Esophagus squamous epithelium (tissue), 4 donors: ENCODE data around the gene HSD17B7.

Experiments
- POLR2A ChIP-seq, 4 donors: fragments of 450-650 bp; IDR thresholded peaks; one replicate each; pipeline ENCODE4 v1.6.1; 2017; ENCODE audit warnings: antibody characterized with exemption in 4 of 4, mild to moderate bottlenecking in 4 of 4, moderate library complexity in 3 of 4
- TF ChIP-seq, protein P1 (sequence below), 6 experiments: fragments of 450-650 bp in 4 of 6; fragments of 200-600 bp in 2 of 6; sonication (generic) in 2 of 6; IDR thresholded peaks; one replicate each; pipeline ENCODE4 v1.5.1; 2016 to 2019; ENCODE audit warnings: antibody characterized with exemption in 6 of 6, mild to moderate bottlenecking in 4 of 6, moderate library complexity in 4 of 6

DNA sequence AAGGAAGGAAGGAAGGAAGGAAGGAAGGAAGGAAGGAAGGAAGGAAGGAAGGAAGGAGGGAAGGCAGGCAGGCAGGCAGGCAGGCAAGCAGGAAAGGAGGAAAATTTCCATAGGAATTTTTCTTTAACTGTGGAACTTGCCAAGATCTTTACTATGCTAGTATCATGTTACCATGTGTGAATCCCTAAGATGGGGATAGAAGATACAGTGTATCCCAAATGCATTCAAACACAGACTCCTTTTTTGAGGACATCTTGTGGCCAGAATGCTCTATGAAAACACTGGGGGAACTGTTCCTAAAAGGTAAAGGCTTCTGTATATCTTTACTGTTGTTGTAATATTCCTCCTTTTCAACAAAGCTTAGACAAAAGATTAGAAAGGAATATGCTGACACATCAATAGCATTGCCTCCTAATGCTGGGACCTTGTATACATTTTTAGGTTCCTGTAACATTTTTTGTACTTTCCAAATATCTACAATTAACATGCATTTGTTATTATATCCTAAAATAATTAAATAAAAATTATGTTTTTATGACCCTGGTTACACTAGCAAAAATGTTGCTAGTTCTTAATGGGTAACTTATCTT lies 49.8 kb downstream of the HSD17B7 start:
- TF ChIP-seq, protein P1, sequence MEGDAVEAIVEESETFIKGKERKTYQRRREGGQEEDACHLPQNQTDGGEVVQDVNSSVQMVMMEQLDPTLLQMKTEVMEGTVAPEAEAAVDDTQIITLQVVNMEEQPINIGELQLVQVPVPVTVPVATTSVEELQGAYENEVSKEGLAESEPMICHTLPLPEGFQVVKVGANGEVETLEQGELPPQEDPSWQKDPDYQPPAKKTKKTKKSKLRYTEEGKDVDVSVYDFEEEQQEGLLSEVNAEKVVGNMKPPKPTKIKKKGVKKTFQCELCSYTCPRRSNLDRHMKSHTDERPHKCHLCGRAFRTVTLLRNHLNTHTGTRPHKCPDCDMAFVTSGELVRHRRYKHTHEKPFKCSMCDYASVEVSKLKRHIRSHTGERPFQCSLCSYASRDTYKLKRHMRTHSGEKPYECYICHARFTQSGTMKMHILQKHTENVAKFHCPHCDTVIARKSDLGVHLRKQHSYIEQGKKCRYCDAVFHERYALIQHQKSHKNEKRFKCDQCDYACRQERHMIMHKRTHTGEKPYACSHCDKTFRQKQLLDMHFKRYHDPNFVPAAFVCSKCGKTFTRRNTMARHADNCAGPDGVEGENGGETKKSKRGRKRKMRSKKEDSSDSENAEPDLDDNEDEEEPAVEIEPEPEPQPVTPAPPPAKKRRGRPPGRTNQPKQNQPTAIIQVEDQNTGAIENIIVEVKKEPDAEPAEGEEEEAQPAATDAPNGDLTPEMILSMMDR (IDR thresholded peaks at IDR 0.05) = no peak
- TF ChIP-seq POLR2A (IDR thresholded peaks at IDR 0.05) = no peak
